GM20000 (cell line): ENCODE data around the gene SOX2.

ENCODE experiments used
- DNase-seq: peaks from one replicate; pipeline ENCODE4 v3.0.0; 2012; ENCODE audit warnings: low spot score
- TF ChIP-seq, protein P1 (sequence below): IDR thresholded peaks from 2 replicates; pipeline ENCODE4 v1.5.1; 2012; ENCODE audit warnings: mild to moderate bottlenecking, control low read depth; ENCODE audit errors: extremely low read depth, missing control alignments

Gene SOX2

DNA sequence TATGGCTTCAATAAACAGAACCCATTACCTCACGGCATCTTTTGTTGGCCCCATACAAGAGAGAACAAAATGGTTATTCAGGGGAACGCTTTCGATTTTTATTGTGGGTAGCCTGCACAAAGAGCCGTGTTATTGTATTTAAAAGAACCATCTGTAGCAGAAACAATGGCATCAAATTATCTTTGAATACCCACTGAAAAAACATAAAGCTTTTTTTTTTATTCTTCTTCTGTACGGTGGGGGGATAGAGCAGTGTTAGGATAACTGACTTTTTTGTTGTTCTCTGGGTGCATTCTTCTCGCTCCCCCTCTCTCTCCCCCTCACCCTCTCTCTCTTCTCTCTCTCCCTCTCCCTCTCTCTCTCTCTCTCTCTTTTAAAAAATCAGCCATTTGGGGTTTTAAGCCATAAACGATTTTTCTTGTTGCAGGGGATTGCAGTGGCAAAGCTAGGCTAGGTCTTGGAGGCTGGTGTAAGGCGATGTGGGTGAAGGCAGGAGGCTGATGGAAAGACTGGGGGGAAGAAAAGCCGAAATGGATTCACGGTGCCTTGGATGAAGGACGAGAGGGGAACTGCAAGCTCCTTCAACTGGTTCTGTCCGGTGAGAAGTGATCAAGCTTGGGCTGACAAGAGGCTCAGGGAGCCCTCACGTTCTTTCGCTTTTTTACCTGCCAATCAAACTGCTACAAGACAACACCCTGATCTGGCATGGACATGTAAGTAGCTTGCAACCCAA, 12.4 kb upstream of the SOX2 start:
- DNase-seq, result no peak
- TF ChIP-seq, protein P1, sequence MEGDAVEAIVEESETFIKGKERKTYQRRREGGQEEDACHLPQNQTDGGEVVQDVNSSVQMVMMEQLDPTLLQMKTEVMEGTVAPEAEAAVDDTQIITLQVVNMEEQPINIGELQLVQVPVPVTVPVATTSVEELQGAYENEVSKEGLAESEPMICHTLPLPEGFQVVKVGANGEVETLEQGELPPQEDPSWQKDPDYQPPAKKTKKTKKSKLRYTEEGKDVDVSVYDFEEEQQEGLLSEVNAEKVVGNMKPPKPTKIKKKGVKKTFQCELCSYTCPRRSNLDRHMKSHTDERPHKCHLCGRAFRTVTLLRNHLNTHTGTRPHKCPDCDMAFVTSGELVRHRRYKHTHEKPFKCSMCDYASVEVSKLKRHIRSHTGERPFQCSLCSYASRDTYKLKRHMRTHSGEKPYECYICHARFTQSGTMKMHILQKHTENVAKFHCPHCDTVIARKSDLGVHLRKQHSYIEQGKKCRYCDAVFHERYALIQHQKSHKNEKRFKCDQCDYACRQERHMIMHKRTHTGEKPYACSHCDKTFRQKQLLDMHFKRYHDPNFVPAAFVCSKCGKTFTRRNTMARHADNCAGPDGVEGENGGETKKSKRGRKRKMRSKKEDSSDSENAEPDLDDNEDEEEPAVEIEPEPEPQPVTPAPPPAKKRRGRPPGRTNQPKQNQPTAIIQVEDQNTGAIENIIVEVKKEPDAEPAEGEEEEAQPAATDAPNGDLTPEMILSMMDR, result no peak

DNA sequence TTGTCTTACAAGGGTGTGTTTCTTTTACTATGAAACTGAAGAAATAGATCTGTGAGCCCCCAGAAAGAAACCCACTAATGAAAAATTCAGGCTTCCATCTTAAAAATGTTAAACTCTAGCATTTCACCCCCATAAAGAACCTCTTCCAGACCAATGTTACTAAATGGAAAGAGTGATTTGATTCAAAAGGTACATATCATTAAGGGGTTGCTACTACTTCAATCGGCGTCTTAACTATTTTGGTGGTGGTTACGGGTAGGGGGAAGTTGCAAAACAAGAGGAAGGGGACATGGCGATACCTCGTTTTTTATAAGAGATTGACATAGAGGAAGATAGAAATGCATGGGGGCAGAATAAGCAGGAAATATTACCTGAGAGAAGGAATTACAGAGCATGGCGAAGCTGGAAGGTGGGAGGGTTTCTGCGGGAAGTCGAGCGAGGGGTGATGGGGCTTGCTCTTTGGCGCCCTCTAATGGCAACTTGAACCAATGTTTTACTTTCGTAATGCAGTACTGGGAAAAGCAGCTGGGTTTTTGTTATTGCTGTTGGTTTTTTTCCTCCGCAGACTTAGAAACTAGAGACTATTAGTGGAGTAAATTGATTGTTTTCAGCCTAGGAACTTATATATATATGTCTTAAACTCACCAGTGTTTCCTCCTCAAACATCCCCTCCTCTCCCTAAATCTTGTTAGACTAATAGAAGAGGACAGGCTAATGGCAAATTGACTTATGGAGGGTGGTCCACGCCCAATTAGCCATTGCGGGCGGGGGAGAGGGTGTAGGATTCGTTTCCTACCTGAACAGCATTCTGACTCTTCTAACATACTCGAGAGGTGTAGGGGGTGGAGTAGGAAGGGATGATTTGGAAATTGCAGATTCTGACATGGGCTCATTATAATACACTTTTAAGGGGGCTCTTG, 11.3 kb upstream of the SOX2 start:
- TF ChIP-seq, protein P1, result peak; percentile 59
- DNase-seq, result peak; percentile 83

DNA sequence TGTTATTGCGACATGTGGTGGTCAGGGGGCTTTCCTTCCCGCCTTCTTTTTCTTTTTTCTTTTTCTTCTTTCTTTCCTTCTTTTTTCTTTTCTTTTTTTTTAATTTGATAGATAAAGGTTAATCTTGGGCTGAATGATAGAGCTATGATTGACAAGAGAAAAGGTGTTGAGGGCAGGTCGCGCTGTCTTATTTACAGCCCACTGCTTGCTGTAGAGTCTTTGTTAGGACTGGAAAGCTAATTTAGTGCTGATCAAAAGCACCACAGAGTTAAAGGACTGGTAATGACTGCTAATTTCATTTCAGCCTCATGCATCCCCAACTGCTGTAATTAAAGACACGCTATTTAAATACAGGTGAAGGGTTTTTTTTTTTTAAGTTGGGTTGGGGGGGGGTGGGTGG, 10.6 kb upstream of the SOX2 start:
- DNase-seq, result no peak
- TF ChIP-seq, protein P1, result no peak

- TF ChIP-seq, protein P1, result no peak
- no peak for DNase-seq
These were observed 7.9 kb upstream of the SOX2 start for GRCh38 chr3:181703601-181704420.

DNA sequence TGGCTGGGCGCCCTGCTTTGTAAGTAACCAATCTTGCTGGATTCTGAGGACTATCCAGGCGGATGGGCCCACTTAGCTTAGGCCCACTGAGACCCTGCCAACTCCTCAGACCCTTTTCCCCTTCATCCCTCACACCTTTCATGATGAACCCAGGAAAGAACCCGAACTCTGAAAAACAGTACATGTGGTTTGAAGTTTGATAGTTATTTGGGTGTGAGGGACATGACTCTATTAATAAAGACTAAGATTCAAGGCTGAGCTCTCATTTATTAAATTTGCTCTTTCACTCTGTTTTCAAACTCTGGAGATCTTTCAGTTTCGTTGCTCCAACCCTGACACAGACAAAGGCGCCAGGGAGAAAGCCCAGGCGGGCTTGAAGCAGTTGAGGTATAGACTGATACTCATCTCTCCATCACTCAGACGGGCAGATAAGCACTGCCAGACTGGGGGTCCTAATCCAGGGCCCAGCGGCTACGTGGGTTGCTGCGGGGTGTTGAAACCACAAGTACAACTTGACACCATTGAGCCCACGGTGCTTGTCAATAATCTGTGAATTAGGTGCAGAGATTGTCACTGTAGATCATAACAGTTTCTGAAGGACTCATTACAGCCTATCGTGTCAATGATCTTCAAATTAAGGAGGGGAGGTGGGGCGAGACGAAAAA, 7.2 kb upstream of the SOX2 start:
- TF ChIP-seq, protein P1, result no peak
- DNase-seq, result no peak

DNA sequence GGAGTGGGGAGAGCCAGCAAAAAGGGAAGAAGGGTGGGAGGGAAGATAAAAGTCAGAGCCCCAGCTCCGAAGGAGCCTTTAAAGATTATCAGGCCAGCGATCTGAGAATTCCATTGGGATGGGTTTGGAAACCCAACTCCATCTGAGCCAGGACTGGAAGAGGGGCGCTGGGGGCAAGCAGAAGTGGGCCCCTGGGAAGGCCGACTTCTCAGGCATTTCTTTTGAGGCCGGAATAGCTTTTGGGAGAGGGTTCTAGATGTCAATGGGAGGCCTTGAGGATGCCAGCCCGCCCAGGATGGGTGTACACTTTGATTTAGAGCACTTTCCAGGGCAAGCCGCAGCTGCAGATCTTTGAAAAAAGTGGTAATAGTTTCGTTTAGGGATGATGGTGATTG, 6.6 kb upstream of the SOX2 start:
- no peak for DNase-seq
- TF ChIP-seq, protein P1, result no peak
